ENCODE data around the gene EZR.
"Not testable (repeated sequence)": the region's sequence is repeated elsewhere in the genome, so short reads cannot be mapped to it uniquely, and the experiment has no call there.

The EZR gene

GRCh38 chr6:158841358-158841757 lies 22.2 kb upstream of the EZR start:
- DNase-seq = no peak

GRCh38 chr6:158840465-158840864 lies 21.3 kb upstream of the EZR start:
- DNase-seq = no peak

- DNase-seq = no peak
These were observed 20.6 kb upstream of the EZR start for GRCh38 chr6:158839796-158840195.

GRCh38 chr6:158838790-158839189 lies 19.6 kb upstream of the EZR start:
- DNase-seq = not testable (repeated sequence)

GRCh38 chr6:158837684-158838625 lies 18.8 kb upstream of the EZR start:
- peak; percentile 67 for DNase-seq

GRCh38 chr6:158836625-158837311 lies 17.6 kb upstream of the EZR start:
- no peak for DNase-seq

- DNase-seq = no peak
These were observed 16.6 kb upstream of the EZR start for GRCh38 chr6:158835616-158836221.

GRCh38 chr6:158834675-158835385 lies 15.7 kb upstream of the EZR start:
- no peak for DNase-seq

GRCh38 chr6:158832807-158833206 lies 13.6 kb upstream of the EZR start:
- not testable (repeated sequence) for DNase-seq

GRCh38 chr6:158832026-158832425 lies 12.9 kb upstream of the EZR start:
- no peak for DNase-seq

- no peak for DNase-seq
These were observed 12.4 kb upstream of the EZR start for GRCh38 chr6:158831571-158831970.

GRCh38 chr6:158830736-158831135 lies 11.6 kb upstream of the EZR start:
- no peak for DNase-seq

GRCh38 chr6:158828807-158829206 lies 9.6 kb upstream of the EZR start:
- DNase-seq = no peak

- DNase-seq = no peak
These were observed 7.8 kb upstream of the EZR start for GRCh38 chr6:158826819-158827501.

- peak; percentile 63 for DNase-seq
These were observed 6.8 kb upstream of the EZR start for GRCh38 chr6:158825951-158826306.

GRCh38 chr6:158825038-158825950 lies 6.1 kb upstream of the EZR start:
- DNase-seq = no peak

- not testable (repeated sequence) for DNase-seq
These were observed 4.4 kb upstream of the EZR start for GRCh38 chr6:158823616-158824015.

- DNase-seq = no peak
These were observed 932 bp upstream of the EZR start for GRCh38 chr6:158819977-158820622.

- peak; percentile 72 for DNase-seq
These were observed 471 bp downstream of the EZR start for GRCh38 chr6:158818581-158819212.
